GM18873 (cell line): Measurements from ENCODE around the gene CCDC50.

ENCODE experiments used
- ATAC-seq: cut with Tn5 transposase; IDR thresholded peaks from one replicate; pipeline ENCODE4 v1.9.1; 2021; ENCODE audit warnings: mild to moderate bottlenecking, moderate library complexity, moderate number of reproducible peaks; ENCODE audit not compliant: unreplicated experiment, low FRiP score

The CCDC50 gene

GRCh38 chr3:191328962-191329653 is at the start of gene CCDC50:
TSS of gene CCDC50 (plus strand) at chr3:191329394. CDS start at chr3:191329675, 281 bp downstream.
- ATAC-seq: peak; percentile 47

- ATAC-seq: no peak
Measured at GRCh38 chr3:191280111-191280510, 49.1 kb upstream of the CCDC50 start.

- no peak for ATAC-seq
Measured at GRCh38 chr3:191280882-191281281, 48.3 kb upstream of the CCDC50 start.

- peak; percentile 11 for ATAC-seq
Measured at GRCh38 chr3:191282251-191283185, 46.7 kb upstream of the CCDC50 start.

- ATAC-seq: peak; percentile 77
Measured at GRCh38 chr3:191283400-191283799, 45.8 kb upstream of the CCDC50 start.

- ATAC-seq: peak; percentile 67
Measured at GRCh38 chr3:191290311-191291025, 38.7 kb upstream of the CCDC50 start.

- no peak for ATAC-seq
Measured at GRCh38 chr3:191292243-191293015, 36.8 kb upstream of the CCDC50 start.

GRCh38 chr3:191294291-191294690 is 34.9 kb upstream of the CCDC50 start:
- no peak for ATAC-seq

GRCh38 chr3:191296041-191296541 is 33.1 kb upstream of the CCDC50 start:
- peak; percentile 89 for ATAC-seq

GRCh38 chr3:191298846-191299245 is 30.3 kb upstream of the CCDC50 start:
- no peak for ATAC-seq

GRCh38 chr3:191300422-191300821 is 28.8 kb upstream of the CCDC50 start:
- peak; percentile 27 for ATAC-seq

GRCh38 chr3:191301017-191301416 is 28.2 kb upstream of the CCDC50 start:
- peak; percentile 78 for ATAC-seq

GRCh38 chr3:191301782-191302411 is 27.3 kb upstream of the CCDC50 start:
- ATAC-seq: no peak

- ATAC-seq: no peak
Measured at GRCh38 chr3:191302451-191302850, 26.7 kb upstream of the CCDC50 start.

- ATAC-seq: no peak
Measured at GRCh38 chr3:191303596-191303995, 25.6 kb upstream of the CCDC50 start.

- no peak for ATAC-seq
Measured at GRCh38 chr3:191306428-191306827, 22.8 kb upstream of the CCDC50 start.

GRCh38 chr3:191307341-191307740 is 21.9 kb upstream of the CCDC50 start:
- no peak for ATAC-seq

GRCh38 chr3:191313296-191313695 is 15.9 kb upstream of the CCDC50 start:
- no peak for ATAC-seq

- ATAC-seq: no peak
Measured at GRCh38 chr3:191314109-191314728, 15.0 kb upstream of the CCDC50 start.
